Measurements from ENCODE around the gene UTP4.

UTP4 gene

GRCh38 chr16:69180011-69180338, 47.5 kb downstream of the UTP4 start:
- DNase-seq: no peak

- DNase-seq: no peak
Measured at GRCh38 chr16:69182730-69183416, 50.4 kb downstream of the UTP4 start.

- DNase-seq: peak; percentile 68 to 70
Measured at GRCh38 chr16:69186642-69187445, 54.4 kb downstream of the UTP4 start, which contains the start of gene SNTB2. SNTB2 (plus strand) TSS chr16:69187164; CDS start chr16:69187167, 3 bp downstream.

GRCh38 chr16:69187446-69188235, 55.2 kb downstream of the UTP4 start:
- DNase-seq: peak; percentile 20 to 29

GRCh38 chr16:69188236-69188549, 55.7 kb downstream of the UTP4 start:
- peak; percentile 9 to 10 for DNase-seq

- DNase-seq: no peak
Measured at GRCh38 chr16:69188716-69189115, 56.3 kb downstream of the UTP4 start.

GRCh38 chr16:69190046-69190588, 57.7 kb downstream of the UTP4 start:
- no peak for DNase-seq

GRCh38 chr16:69190598-69190997, 58.1 kb downstream of the UTP4 start:
- no peak for DNase-seq

GRCh38 chr16:69191136-69191535, 58.7 kb downstream of the UTP4 start:
- no peak for DNase-seq

GRCh38 chr16:69193855-69194254, 61.4 kb downstream of the UTP4 start:
- no peak for DNase-seq

- no peak for DNase-seq
Measured at GRCh38 chr16:69194488-69194887, 62.0 kb downstream of the UTP4 start.

- no peak for DNase-seq
Measured at GRCh38 chr16:69195369-69196029, 63.0 kb downstream of the UTP4 start.

GRCh38 chr16:69197573-69197972, 65.1 kb downstream of the UTP4 start:
- no peak for DNase-seq

- no peak for DNase-seq
Measured at GRCh38 chr16:69199382-69199781, 66.9 kb downstream of the UTP4 start.

- no peak for DNase-seq
Measured at GRCh38 chr16:69201291-69201690, 68.8 kb downstream of the UTP4 start.

- DNase-seq: no peak
Measured at GRCh38 chr16:69201787-69202186, 69.3 kb downstream of the UTP4 start.

- no peak for DNase-seq
Measured at GRCh38 chr16:69204172-69204571, 71.7 kb downstream of the UTP4 start.

GRCh38 chr16:69209735-69210134, 77.3 kb downstream of the UTP4 start:
- no peak for DNase-seq

GRCh38 chr16:69217433-69217832, 85.0 kb downstream of the UTP4 start:
- DNase-seq: no peak

All from activated CD4-positive, alpha-beta T cell treated with anti-CD3 and anti-CD28 coated beads, Interleukin-2, amount 50 U/mL, for 4 hours (primary cell).